ENCODE data around the gene WIPF1. TPM values are rescaled to one million over a fixed set of nuclear protein-coding genes. Genes with fewer than 3 reads are reported as not detected.

The WIPF1 gene
- total RNA-seq, 1 experiment from 2014 or later: 6.0 TPM

DNA sequence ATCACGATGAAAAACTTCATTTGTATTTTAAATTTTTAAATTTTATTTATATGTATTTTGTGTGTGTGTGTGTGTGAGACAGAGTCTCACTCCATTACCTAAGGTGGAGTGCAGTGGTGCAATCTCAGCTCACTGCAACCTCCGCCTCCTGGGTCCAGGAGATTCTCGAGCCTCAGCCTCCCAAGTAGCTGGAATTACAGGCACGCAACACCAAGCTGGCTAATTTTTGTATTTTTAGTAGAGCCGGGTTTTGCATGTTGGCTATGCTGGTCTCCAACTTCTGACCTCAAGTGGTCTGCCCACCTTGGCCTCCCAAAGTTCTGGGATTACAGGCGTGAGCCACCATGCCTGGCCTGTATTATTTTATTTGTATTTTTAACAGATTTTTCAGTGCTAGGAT is 45.8 kb upstream of the WIPF1 start:
- Mint-ChIP-seq H3K27ac (ENCODE audit: low read depth, unreplicated experiment) (no peak overlapping the region), H3K4me1 (ENCODE audit: insufficient read depth, unreplicated experiment) (no peaks in the 10 kb centered on the region), H3K4me3 (ENCODE audit: unreplicated experiment) (no peak overlapping the region), H3K36me3 (ENCODE audit: insufficient read depth, unreplicated experiment) (no peaks in the 10 kb centered on the region), H3K9me3 (ENCODE audit: unreplicated experiment) (no peaks in the 10 kb centered on the region), H3K27me3 (ENCODE audit: insufficient read depth, unreplicated experiment) (no peaks in the 10 kb centered on the region)
- CTCF ChIA-PET: no interaction called here
- POLR2A ChIA-PET: no interaction called here
- intact Hi-C loops (cut with micrococcal nuclease): no loop called here
- TF ChIP-seq, protein P1, sequence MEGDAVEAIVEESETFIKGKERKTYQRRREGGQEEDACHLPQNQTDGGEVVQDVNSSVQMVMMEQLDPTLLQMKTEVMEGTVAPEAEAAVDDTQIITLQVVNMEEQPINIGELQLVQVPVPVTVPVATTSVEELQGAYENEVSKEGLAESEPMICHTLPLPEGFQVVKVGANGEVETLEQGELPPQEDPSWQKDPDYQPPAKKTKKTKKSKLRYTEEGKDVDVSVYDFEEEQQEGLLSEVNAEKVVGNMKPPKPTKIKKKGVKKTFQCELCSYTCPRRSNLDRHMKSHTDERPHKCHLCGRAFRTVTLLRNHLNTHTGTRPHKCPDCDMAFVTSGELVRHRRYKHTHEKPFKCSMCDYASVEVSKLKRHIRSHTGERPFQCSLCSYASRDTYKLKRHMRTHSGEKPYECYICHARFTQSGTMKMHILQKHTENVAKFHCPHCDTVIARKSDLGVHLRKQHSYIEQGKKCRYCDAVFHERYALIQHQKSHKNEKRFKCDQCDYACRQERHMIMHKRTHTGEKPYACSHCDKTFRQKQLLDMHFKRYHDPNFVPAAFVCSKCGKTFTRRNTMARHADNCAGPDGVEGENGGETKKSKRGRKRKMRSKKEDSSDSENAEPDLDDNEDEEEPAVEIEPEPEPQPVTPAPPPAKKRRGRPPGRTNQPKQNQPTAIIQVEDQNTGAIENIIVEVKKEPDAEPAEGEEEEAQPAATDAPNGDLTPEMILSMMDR (IDR thresholded peaks at IDR 0.05; ENCODE audit: unreplicated experiment): no peak
- DNase-seq (ENCODE audit: unreplicated experiment): no peak
- no TSS peak for BruUV-seq (replicated peaks)

DNA sequence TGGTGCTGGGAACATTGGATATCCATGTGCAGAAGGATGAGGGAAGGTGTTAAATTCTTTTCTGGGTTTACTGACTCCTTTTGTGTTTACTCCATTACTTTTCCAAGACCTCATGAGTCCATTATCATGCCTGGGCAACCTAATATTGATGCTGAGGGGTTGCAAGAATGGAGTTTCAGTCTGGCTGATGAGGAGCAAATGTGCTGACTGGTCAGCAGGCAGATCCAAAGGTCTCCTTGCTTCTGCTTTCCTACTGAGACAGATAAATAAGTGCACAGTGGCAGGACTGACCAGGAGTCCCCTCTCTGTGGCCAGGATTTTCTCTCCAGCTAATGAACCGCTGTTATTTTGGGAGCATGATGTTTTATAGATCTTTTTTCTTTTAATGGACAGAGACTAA is 43.6 kb upstream of the WIPF1 start:
- Mint-ChIP-seq H3K4me3 (ENCODE audit: unreplicated experiment) (no peak overlapping the region), H3K36me3 (ENCODE audit: insufficient read depth, unreplicated experiment) (no peaks in the 10 kb centered on the region), H3K27me3 (ENCODE audit: insufficient read depth, unreplicated experiment) (no peaks in the 10 kb centered on the region), H3K9me3 (ENCODE audit: unreplicated experiment) (no peaks in the 10 kb centered on the region), H3K27ac (ENCODE audit: low read depth, unreplicated experiment) (no peak overlapping the region), H3K4me1 (ENCODE audit: insufficient read depth, unreplicated experiment) (no peaks in the 10 kb centered on the region)
- intact Hi-C loops (cut with micrococcal nuclease): no loop called here
- TF ChIP-seq, protein P1 (IDR thresholded peaks at IDR 0.05; ENCODE audit: unreplicated experiment): no peak
- DNase-seq (ENCODE audit: unreplicated experiment): no peak
- BruUV-seq (replicated peaks): no TSS peak
- ChIA-PET CTCF (no interaction called here), POLR2A (no interaction called here)

DNA sequence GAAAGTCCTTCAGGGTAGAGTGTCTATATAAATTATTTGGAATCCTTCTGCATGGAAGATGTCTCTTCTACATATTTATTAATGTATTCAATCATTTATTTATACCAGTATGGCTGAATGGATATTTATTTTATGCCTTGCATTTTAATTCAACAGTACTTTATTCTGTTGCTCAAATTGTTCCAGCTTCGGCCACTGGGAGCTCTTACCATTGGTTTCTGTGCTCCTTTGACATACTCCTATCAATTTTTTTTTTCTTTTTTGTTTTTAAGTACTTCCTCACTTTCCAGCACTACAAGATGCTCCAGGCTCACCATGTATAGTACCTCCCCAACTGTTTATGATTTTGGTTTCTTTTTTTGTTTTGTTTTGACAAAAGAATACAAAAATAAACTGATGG is 39.4 kb upstream of the WIPF1 start:
- Mint-ChIP-seq H3K27ac (ENCODE audit: low read depth, unreplicated experiment) (no peak overlapping the region), H3K4me1 (ENCODE audit: insufficient read depth, unreplicated experiment) (no peaks in the 10 kb centered on the region), H3K36me3 (ENCODE audit: insufficient read depth, unreplicated experiment) (no peaks in the 10 kb centered on the region), H3K27me3 (ENCODE audit: insufficient read depth, unreplicated experiment) (no peaks in the 10 kb centered on the region), H3K9me3 (ENCODE audit: unreplicated experiment) (no peaks in the 10 kb centered on the region), H3K4me3 (ENCODE audit: unreplicated experiment) (no peak overlapping the region)
- no TSS peak for BruUV-seq (replicated peaks)
- ChIA-PET CTCF (interaction anchor here (0.6 to 0.8 kb wide), 3 partner anchors 62 to 111 kb away, joined by 3 to 4 read pairs (median 3); no protein-coding TSS in a partner anchor), POLR2A (interaction anchor here (0.8 kb wide), 1 partner anchor 910 kb away, joined by 4 read pairs; no protein-coding TSS in a partner anchor)
- TF ChIP-seq, protein P1 (IDR thresholded peaks at IDR 0.05; ENCODE audit: unreplicated experiment): no peak
- no peak for DNase-seq (ENCODE audit: unreplicated experiment)
- intact Hi-C loops (cut with micrococcal nuclease): no loop called here

DNA sequence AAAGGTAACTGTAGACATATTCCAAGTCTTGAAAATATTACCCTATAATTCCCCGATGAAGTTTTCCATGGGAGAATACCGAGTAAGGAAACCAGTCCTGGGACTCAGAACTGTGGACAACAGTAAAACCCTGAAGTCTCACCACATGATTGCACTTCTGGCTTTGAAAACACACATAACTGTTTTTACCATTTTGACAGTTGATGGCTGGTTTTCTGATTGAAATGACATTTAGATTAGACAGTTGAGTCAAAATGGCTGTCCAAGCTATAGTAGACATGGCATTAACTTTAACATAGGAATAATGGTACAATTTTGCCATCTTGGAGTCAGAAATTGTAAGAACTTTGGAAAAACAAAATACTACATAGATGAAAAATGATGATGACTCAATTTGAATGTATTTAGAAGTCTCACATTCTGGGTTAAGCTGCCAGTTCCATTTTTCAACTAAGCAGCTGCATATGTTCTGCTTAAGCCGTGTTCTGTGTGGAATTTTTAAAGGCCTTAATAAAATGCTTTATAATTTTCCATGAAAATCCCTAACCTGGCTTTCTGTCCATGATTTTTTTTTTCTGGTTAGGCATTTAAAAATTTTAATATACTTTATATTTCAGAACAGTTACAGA is 38.3 kb upstream of the WIPF1 start:
- Mint-ChIP-seq H3K4me3 (ENCODE audit: unreplicated experiment) (no peak overlapping the region), H3K4me1 (ENCODE audit: insufficient read depth, unreplicated experiment) (no peaks in the 10 kb centered on the region), H3K36me3 (ENCODE audit: insufficient read depth, unreplicated experiment) (no peaks in the 10 kb centered on the region), H3K9me3 (ENCODE audit: unreplicated experiment) (no peaks in the 10 kb centered on the region), H3K27ac (ENCODE audit: low read depth, unreplicated experiment) (no peak overlapping the region), H3K27me3 (ENCODE audit: insufficient read depth, unreplicated experiment) (no peaks in the 10 kb centered on the region)
- no TSS peak for BruUV-seq (replicated peaks)
- ChIA-PET POLR2A (interaction anchor here (0.7 kb wide), 1 partner anchor 44 kb away, joined by 3 read pairs; no protein-coding TSS in a partner anchor), CTCF (no interaction called here)
- intact Hi-C loops (cut with micrococcal nuclease): no loop called here
- DNase-seq (ENCODE audit: unreplicated experiment): no peak
- TF ChIP-seq, protein P1 (IDR thresholded peaks at IDR 0.05; ENCODE audit: unreplicated experiment): no peak
